ENCODE results near the gene RAD51B. TPM values are rescaled to one million over a fixed set of nuclear protein-coding genes. Genes with fewer than 3 reads are reported as not detected.

The RAD51B gene
- total RNA-seq, 1 experiment from 2014 or later = 14.2 TPM

- TF ChIP-seq SP1 (CRISPR knock-in tag; conservative IDR thresholded peaks at IDR 0.05) (no peak), TEAD1 (CRISPR knock-in tag; IDR thresholded peaks at IDR 0.05) (no peak), FOXP4 (CRISPR knock-in tag; IDR thresholded peaks at IDR 0.05) (no peak)
Measured at GRCh38 chr14:68458253-68458652, 638.7 kb downstream of the RAD51B start (continued).

- peaks cover 11% of the 10 kb centered on the region for H3K4me1 Mint-ChIP-seq
- peak; percentile 91 for TF ChIP-seq GABPB1 (CRISPR knock-in tag; IDR thresholded peaks at IDR 0.05)
- TF ChIP-seq ATF2 (CRISPR knock-in tag; IDR thresholded peaks at IDR 0.05; ENCODE audit: borderline replicate concordance, low read depth) = no peak
- no peak for TF ChIP-seq E2F1 (CRISPR knock-in tag; IDR thresholded peaks at IDR 0.05)
- H3K36me3 Mint-ChIP-seq = peaks cover 17% of the 10 kb centered on the region
- DNase-seq (ENCODE audit: low spot score) = peak; percentile 15
- no peak overlapping the region for H3K4me3 Mint-ChIP-seq
- H3K27me3 Mint-ChIP-seq (ENCODE audit: low read depth) = no peaks in the 10 kb centered on the region
- POLR2A ChIA-PET = interaction anchor here (1.1 kb wide), 1 partner anchor 9 kb away, joined by 3 read pairs; no protein-coding TSS in a partner anchor
- ATAC-seq = peak; percentile 94
- CTCF ChIA-PET = interaction anchor here (1.0 to 1.8 kb wide), 4 partner anchors 9 to 525 kb away, joined by 3 to 5 read pairs (median 4); no protein-coding TSS in a partner anchor
- H3K27ac Mint-ChIP-seq = peak overlapping the region; percentile 53
- H3K9me3 Mint-ChIP-seq = peaks cover 14% of the 10 kb centered on the region
Measured at GRCh38 chr14:68458840-68459469, 639.4 kb downstream of the RAD51B start.

- H3K36me3 Mint-ChIP-seq = peaks cover 11% of the 10 kb centered on the region
- POLR2A ChIA-PET = interaction anchor here (1.1 kb wide), 1 partner anchor 10 kb away, joined by 3 read pairs; no protein-coding TSS in a partner anchor
- H3K27ac Mint-ChIP-seq = peak overlapping the region; percentile 53
Measured at GRCh38 chr14:68459480-68460136, 640.0 kb downstream of the RAD51B start.

More at GRCh38 chr14:68459480-68460136, 640.0 kb downstream of the RAD51B start:
- peaks cover 11% of the 10 kb centered on the region for H3K4me1 Mint-ChIP-seq
- CTCF ChIA-PET = interaction anchor here (1.0 to 1.8 kb wide), 4 partner anchors 9 to 526 kb away, joined by 3 to 5 read pairs (median 4); no protein-coding TSS in a partner anchor
- TF ChIP-seq OVOL2 (CRISPR knock-in tag; IDR thresholded peaks at IDR 0.05; ENCODE audit: borderline replicate concordance) (no peak), ARID4B (CRISPR knock-in tag; IDR thresholded peaks at IDR 0.05; ENCODE audit: borderline replicate concordance) (no peak)
- no peak overlapping the region for H3K4me3 Mint-ChIP-seq
- H3K9me3 Mint-ChIP-seq = peaks cover 12% of the 10 kb centered on the region
- ATAC-seq (no peak), DNase-seq (ENCODE audit: low spot score) (no peak)
- H3K27me3 Mint-ChIP-seq (ENCODE audit: low read depth) = no peaks in the 10 kb centered on the region
